Measurements from ENCODE around the gene RFC2.
A peak's percentile ranks its signal among the peaks of the same experiment; 100 is the strongest.
"Not testable (repeated sequence)": the region's sequence is repeated elsewhere in the genome, so short reads cannot be mapped to it uniquely, and the experiment has no call there.

RFC2 gene

DNA sequence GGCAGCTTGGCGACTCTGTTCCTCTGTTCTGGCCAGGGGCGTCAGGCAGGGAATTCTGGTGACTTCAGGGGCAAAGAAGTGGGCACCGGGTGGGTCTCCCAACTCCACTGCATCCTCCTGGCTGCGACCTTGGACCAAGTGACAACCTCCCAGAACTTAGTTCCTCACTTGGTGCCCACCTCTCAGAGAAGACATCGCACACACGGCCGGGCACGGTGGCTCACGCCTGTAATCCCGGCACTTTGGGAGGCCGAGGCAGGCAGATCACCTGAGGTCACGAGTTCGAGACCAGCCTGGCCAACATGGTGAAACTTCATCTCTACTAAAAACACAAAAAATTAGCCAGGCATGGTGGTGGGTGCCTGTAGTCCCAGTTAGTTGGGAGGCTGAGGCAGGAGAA, 29.3 kb downstream of the RFC2 start:
- H3K27me3 Mint-ChIP-seq; intact Hi-C loops (cut with micrococcal nuclease); H3K9me3 Mint-ChIP-seq; H3K4me3 Mint-ChIP-seq: not testable (repeated sequence)
- Mint-ChIP-seq H3K36me3 (ENCODE audit: low read depth) (peaks cover 87% of the 10 kb centered on the region), H3K4me1 (ENCODE audit: low read depth) (peaks cover 66% of the 10 kb centered on the region), H3K27ac (peak overlapping the region; percentile 84)

DNA sequence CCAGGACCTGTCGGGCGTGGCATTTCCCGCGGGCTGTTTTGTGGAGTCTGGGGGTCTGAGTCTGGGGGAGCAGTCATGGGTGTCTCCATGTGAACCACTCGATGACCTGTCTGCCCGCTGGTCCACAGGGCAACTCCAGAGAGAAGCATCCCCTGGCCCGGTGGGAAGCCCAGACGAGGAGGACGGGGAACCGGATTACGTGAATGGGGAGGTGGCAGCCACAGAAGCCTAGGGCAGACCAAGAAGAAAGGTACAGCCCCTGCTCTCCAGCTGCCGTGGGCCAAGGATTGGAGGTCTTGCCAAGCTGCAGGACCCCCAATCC, 29.7 kb downstream of the RFC2 start:
- intact Hi-C loops (cut with micrococcal nuclease), result no loop called here

DNA sequence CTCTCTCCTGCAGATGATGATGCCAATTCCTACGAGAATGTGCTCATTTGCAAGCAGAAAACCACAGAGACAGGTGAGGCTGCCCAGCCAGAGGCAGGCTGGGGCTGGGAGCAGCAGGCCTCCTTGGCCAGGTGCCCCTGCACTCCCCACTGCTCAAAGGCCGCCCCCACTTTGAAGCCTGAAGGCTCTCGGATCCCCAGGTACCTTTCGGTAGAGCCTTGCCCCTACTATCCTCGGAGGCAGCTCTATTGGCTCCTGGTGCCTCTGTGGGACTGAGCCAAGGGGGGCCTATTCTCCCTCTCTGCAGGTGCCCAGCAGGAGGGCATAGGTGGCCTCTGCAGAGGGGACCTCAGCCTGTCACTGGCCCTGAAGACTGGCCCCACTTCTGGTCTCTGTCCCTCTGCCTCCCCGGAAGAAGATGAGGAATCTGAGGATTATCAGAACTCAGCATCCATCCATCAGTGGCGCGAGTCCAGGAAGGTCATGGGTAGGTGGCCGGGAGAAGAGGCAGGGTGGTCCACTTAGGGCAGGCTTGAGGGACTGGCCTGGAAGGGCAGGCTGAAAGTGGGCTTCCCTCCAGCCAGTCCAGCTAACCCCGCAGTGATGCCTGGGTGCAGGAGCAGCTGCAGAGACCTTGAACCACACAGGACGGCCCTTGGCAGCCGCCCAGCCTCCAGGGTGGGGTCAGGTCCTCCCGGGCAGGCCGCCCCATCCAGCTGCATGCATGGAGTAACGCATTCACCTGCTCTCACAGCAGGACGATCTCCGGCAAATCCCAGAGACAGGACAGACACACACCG, 30.3 kb downstream of the RFC2 start:
- H3K4me3 Mint-ChIP-seq, result no peak overlapping the region
- intact Hi-C loops (cut with micrococcal nuclease), result no loop called here
- no peaks in the 10 kb centered on the region for H3K9me3 Mint-ChIP-seq
- peaks cover 88% of the 10 kb centered on the region for H3K36me3 Mint-ChIP-seq (ENCODE audit: low read depth)
- no peaks in the 10 kb centered on the region for H3K27me3 Mint-ChIP-seq
- H3K4me1 Mint-ChIP-seq (ENCODE audit: low read depth), result peaks cover 67% of the 10 kb centered on the region
- peak overlapping the region; percentile 84 for H3K27ac Mint-ChIP-seq

More for the DNA sequence above, 29.7 kb downstream of the RFC2 start:
- H3K27me3 Mint-ChIP-seq, result no peaks in the 10 kb centered on the region
- no peaks in the 10 kb centered on the region for H3K9me3 Mint-ChIP-seq
- peaks cover 88% of the 10 kb centered on the region for H3K36me3 Mint-ChIP-seq (ENCODE audit: low read depth)
- H3K4me3 Mint-ChIP-seq, result no peak overlapping the region
- H3K4me1 Mint-ChIP-seq (ENCODE audit: low read depth), result peaks cover 67% of the 10 kb centered on the region
- peak overlapping the region; percentile 84 for H3K27ac Mint-ChIP-seq

DNA sequence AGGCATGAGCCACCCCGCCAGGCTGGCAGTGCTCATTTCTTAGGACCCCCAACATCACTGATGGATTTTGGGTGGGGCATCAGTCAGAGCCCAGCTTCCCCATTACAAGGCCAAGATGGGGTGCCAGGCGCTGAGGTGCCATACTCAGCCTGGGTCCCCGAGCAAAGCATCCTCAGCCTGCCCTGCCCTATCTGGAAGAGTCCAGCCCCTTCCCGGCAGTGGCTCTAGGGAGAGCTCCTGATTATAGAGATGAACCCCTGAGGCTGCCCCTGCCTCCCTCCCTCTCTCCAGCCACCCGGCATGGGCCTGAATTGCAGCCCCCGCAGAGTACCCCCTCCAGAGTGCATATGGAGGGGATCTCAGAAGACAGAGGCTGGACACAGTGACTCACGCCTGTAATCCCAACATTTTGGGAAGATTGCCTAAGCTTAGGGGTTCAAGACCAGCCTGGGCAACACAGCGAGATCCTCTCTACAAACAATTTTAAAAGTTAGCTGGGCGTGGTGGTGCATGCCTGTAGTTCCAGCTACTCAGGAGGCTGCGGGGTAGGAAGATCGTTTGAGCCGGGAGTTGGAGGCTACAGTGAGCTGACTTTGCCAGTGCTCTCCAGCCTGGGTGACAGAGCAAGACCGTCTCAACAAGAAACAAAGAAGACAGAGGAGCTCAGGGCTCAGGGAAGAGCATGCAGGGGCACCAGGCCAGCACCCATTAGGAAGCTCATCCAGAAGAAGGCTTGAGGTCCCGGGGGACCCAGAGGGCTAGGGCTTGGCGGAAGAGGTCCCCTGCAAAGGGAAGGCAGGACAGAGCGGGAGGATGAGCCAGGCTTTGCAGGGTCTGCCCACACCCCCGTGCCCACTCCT, 31.1 kb downstream of the RFC2 start:
- Mint-ChIP-seq H3K27ac (no peak overlapping the region), H3K36me3 (ENCODE audit: low read depth) (peaks cover 93% of the 10 kb centered on the region), H3K9me3 (no peaks in the 10 kb centered on the region), H3K4me3 (no peak overlapping the region), H3K4me1 (ENCODE audit: low read depth) (peaks cover 69% of the 10 kb centered on the region), H3K27me3 (no peaks in the 10 kb centered on the region)
- intact Hi-C loops (cut with micrococcal nuclease), result no loop called here

DNA sequence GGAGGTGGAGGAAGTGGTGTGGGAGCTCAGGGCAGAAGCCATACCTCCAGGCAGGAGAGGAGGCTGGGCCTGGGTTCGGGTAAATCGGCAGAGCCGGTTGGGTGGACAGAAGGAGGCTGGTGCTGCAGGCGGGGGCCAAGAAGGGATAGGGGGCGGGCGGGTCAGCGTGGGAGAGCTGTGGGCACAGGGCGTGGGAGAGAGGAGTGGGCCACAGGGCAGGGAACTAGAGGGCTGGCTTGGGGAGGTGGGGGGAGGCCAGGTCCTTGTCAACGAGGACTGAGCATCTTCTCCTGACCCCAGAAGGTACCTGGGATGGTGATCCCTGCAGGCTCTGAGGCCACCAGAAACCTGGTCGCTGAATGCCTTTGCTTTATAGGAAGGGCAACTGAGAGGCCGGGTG, 32.5 kb downstream of the RFC2 start:
- no peak overlapping the region for H3K4me3 Mint-ChIP-seq
- no peaks in the 10 kb centered on the region for H3K27me3 Mint-ChIP-seq
- H3K9me3 Mint-ChIP-seq, result no peaks in the 10 kb centered on the region
- H3K36me3 Mint-ChIP-seq (ENCODE audit: low read depth), result peaks cover 96% of the 10 kb centered on the region
- peaks cover 73% of the 10 kb centered on the region for H3K4me1 Mint-ChIP-seq (ENCODE audit: low read depth)
- H3K27ac Mint-ChIP-seq, result no peak overlapping the region
- intact Hi-C loops (cut with micrococcal nuclease), result no loop called here

DNA sequence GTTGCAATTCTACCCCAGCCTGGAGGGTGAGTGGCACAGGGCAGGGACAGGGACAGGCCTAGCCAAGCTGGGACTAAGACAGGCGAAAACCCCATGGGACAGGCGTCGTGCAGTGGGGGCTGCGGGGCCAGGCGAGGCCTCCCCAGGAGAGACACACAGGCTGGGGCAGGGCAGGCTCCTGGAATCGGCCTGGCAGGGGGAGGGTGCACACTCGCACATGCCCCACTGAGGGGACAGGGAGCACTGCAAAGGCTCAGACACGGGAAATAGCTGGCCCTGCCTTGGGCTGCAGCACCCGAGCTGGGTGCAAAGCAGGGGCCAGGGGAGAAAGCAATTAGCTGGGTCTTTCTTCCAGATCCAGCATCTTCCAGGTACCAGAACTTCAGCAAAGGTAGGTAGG, 34.0 kb downstream of the RFC2 start:
- H3K4me3 Mint-ChIP-seq, result no peak overlapping the region

DNA sequence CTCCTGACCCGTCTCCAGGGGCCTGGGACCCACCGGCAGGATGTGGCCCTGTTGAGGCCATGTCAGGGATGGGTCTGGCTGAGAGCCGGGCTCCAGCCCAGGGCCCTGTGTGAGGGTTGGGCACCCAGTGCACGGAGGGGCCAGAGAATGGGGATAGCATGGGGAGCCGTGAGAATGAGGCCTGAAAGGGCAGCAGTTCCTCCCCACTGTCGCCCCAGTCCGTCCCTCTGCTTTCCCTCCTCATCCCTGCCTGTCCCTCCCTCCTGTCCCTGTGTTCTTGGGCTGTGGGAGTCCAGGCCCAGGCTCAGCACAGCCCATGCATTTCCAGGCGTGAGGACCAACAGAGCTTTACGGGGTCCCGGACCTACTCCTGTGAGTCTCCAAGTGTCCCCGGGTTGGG, 34.8 kb downstream of the RFC2 start:
- Mint-ChIP-seq H3K4me1 (ENCODE audit: low read depth) (peaks cover 73% of the 10 kb centered on the region), H3K27ac (peak overlapping the region; percentile 52), H3K4me3 (no peak overlapping the region), H3K27me3 (no peaks in the 10 kb centered on the region), H3K9me3 (no peaks in the 10 kb centered on the region), H3K36me3 (ENCODE audit: low read depth) (peaks cover 97% of the 10 kb centered on the region)
- intact Hi-C loops (cut with micrococcal nuclease), result no loop called here

More for the DNA sequence above, 34.0 kb downstream of the RFC2 start:
- intact Hi-C loops (cut with micrococcal nuclease), result no loop called here
- Mint-ChIP-seq H3K9me3 (no peaks in the 10 kb centered on the region), H3K27me3 (no peaks in the 10 kb centered on the region), H3K4me1 (ENCODE audit: low read depth) (peaks cover 74% of the 10 kb centered on the region), H3K27ac (no peak overlapping the region), H3K36me3 (ENCODE audit: low read depth) (peaks cover 99% of the 10 kb centered on the region)

DNA sequence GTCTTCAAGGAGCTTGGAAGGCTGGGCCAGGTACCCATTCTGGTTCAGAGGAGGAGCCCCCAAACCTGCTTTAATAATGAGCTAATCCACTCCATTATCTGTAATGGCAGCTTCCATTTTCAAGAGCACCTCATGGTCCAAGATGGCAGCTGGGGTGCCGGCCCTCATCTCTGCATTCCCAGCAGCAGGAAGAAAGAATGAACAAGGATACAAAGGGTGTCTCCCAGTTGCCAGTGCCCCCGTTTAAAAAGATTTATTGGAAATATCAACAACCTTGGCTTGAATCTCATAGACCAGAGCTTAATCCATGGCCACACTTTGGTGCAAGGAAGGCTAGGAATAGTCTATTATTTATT, 35.9 kb downstream of the RFC2 start:
- intact Hi-C loops (cut with micrococcal nuclease), result no loop called here
- H3K4me3 Mint-ChIP-seq, result no peak overlapping the region
- peaks cover 66% of the 10 kb centered on the region for H3K4me1 Mint-ChIP-seq (ENCODE audit: low read depth)
- peak overlapping the region; percentile 78 for H3K27ac Mint-ChIP-seq
- peaks cover 86% of the 10 kb centered on the region for H3K36me3 Mint-ChIP-seq (ENCODE audit: low read depth)
- no peaks in the 10 kb centered on the region for H3K9me3 Mint-ChIP-seq
- no peaks in the 10 kb centered on the region for H3K27me3 Mint-ChIP-seq

DNA sequence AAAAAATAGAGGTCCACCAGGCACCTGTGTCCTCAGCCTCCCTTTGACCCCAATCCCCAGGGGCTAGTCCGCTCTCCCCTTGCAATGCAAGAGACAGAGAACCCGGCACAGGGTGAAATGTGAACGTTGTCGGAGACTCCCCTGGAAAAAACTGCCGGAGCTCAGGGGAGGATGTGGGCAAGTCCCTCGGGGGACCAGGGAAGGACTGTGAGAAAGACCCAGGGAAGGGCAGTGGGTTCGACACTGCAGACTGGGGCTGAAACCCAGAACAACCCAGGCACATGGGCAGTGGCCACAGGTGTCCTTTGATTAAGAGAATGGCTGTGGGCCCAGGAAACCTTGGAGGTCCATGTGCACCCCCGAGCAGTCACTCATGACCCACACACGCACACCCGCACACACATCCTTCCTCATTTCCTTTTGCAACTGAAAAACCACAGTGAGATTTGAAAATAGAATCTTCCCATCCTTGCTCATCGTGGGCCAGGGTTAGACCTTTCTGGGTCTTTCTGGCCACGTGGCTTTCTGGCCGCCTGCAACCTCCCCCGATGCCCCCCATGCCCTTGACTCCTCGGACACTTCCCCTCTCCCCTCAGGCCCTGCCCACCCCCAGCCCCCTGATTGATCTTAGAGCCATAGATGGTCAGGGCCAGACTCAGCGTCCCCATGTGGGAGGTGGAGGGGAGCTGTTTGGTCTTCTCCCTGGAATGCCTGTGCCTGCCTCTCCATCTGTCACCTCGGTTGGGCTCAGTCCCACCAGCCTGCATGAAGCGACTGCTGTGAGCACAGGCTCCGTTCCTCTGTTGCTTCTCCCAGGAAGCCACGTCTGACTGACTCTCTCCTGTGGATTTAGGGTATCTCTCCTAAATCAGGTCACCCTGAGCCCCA, 36.5 kb downstream of the RFC2 start:
- H3K36me3 Mint-ChIP-seq (ENCODE audit: low read depth), result peaks cover 80% of the 10 kb centered on the region
- peak overlapping the region; percentile 78 for H3K27ac Mint-ChIP-seq
- intact Hi-C loops (cut with micrococcal nuclease), result no loop called here
- H3K27me3 Mint-ChIP-seq, result no peaks in the 10 kb centered on the region
- peaks cover 64% of the 10 kb centered on the region for H3K4me1 Mint-ChIP-seq (ENCODE audit: low read depth)
- H3K4me3 Mint-ChIP-seq, result peak overlapping the region; percentile 48
- H3K9me3 Mint-ChIP-seq, result no peaks in the 10 kb centered on the region

DNA sequence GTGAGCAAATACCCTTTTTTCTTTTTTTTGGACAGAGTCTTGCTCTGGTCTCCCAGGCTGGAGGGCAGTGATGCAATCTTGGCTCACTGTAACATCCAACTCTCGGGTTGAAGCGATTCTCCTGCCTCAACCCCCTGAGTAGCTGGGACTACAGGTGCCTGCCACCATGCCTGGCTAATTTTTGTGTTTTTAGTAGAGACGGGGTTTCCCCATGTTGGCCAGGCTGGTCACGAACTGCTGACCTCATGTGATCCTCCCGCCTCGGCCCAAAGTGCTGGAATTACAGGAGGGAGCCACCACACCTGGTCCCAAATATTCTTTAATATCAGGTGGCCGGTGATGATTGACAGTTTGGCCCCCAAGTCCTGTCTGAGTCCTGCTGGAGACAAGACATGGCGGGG, 37.8 kb downstream of the RFC2 start:
- no peaks in the 10 kb centered on the region for H3K9me3 Mint-ChIP-seq
- H3K4me1 Mint-ChIP-seq (ENCODE audit: low read depth), result peaks cover 73% of the 10 kb centered on the region
- intact Hi-C loops (cut with micrococcal nuclease), result no loop called here
- peaks cover 67% of the 10 kb centered on the region for H3K36me3 Mint-ChIP-seq (ENCODE audit: low read depth)
- H3K27me3 Mint-ChIP-seq, result no peaks in the 10 kb centered on the region
- H3K27ac Mint-ChIP-seq, result peak overlapping the region; percentile 78
- H3K4me3 Mint-ChIP-seq, result no peak overlapping the region

DNA sequence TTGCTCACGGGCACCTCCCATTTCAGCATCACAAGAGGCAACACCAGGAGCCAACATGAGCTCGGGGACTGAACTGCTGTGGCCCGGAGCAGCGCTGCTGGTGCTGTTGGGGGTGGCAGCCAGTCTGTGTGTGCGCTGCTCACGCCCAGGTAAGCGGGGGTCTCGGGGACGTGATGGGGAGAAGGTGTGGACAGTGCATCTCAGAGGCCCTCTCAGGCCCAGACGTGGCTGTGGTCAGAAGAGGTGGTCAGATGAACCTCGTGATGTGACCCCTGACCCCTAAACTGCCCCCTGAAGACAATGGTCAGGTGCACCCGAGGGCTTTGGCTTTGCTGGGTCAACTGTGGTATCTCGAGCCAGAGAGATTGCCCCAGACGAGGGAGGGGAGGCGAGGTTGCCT, 38.3 kb downstream of the RFC2 start:
- intact Hi-C loops (cut with micrococcal nuclease), result no loop called here
- Mint-ChIP-seq H3K4me1 (ENCODE audit: low read depth) (peaks cover 73% of the 10 kb centered on the region), H3K27ac (peak overlapping the region; percentile 78), H3K36me3 (ENCODE audit: low read depth) (peaks cover 63% of the 10 kb centered on the region), H3K27me3 (no peaks in the 10 kb centered on the region), H3K4me3 (no peak overlapping the region), H3K9me3 (no peaks in the 10 kb centered on the region)

DNA sequence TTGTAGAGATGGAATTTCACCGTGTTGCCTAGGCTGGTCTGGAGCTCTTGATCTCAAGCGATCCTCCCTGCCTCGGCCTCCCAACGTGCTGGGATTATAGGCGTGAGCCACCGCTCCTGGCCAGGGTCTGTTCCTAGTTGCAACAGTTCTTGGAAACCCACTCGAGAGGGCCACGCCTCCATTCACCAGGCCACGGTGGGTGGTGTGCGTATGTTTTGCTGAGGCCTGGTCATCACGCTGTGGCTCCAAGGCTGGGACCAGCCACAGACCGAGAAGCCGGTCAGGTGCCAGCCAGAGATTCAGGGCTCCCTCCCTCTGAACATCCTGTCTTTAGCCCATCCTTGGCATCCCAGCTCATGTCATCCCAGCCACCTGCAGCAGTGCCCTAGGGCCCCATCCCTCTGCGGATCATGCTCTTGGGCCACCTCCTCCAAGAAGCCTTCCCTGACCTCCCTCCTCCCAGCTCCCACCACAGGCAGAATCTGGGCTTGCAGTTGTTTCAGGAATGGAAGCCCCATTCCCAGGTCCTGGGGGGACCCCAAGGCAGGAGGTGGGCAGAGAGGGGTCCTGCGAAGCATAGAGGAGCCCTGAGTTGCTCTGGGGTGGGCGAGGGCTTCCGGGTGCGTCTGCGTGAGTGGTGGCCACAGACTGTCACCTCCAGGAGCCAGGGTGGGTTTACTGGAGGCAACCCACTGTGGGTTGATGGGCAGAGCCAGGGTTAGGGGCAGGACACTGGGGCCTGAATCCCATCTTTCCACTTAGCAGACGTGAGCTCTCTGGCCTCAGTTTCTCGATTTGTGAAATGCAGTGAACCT, 39.2 kb downstream of the RFC2 start:
- H3K4me1 Mint-ChIP-seq (ENCODE audit: low read depth), result peaks cover 64% of the 10 kb centered on the region
- H3K27ac Mint-ChIP-seq, result peak overlapping the region; percentile 18
- H3K9me3 Mint-ChIP-seq, result no peaks in the 10 kb centered on the region
- H3K36me3 Mint-ChIP-seq (ENCODE audit: low read depth), result peaks cover 54% of the 10 kb centered on the region
- intact Hi-C loops (cut with micrococcal nuclease), result no loop called here
- H3K27me3 Mint-ChIP-seq, result no peaks in the 10 kb centered on the region
- H3K4me3 Mint-ChIP-seq, result no peak overlapping the region

DNA sequence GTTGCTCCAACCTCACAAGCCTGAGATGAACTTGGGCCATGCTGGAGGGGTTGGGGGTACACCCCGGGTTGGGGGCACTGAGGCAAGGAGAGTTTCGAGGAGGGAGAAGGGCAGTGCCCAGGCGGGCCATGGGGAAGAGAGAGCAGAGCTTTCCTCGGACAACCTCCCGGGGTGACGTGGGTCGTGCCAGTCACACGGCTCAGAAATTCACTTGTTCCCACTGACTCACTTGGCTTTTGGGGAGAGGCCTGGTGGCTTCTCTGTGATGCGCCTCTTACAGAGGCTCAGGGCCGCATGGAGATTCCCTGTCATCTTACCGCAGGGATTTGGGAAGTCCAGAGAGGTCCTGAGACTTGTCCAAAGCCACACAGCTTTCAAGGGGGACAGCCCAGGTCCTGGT, 41.5 kb downstream of the RFC2 start:
- peak overlapping the region; percentile 70 for H3K4me3 Mint-ChIP-seq
- H3K4me1 Mint-ChIP-seq (ENCODE audit: low read depth), result peaks cover 59% of the 10 kb centered on the region
- peak overlapping the region; percentile 54 for H3K27ac Mint-ChIP-seq
- peaks cover 30% of the 10 kb centered on the region for H3K36me3 Mint-ChIP-seq (ENCODE audit: low read depth)
- no peaks in the 10 kb centered on the region for H3K27me3 Mint-ChIP-seq
- intact Hi-C loops (cut with micrococcal nuclease), result no loop called here
- H3K9me3 Mint-ChIP-seq, result no peaks in the 10 kb centered on the region
